ELF-1 (cell line): ENCODE results near the gene MYBPC3.
"Not testable (repeated sequence)": the region's sequence is repeated elsewhere in the genome, so short reads cannot be mapped to it uniquely, and the experiment has no call there.

Experiments
- DNase-seq: peaks from one replicate; pipeline ENCODE4 v3.0.0-alpha.2; 2016; ENCODE audit warnings: low read depth, low spot score

Gene MYBPC3

GRCh38 chr11:47338396-47339241, 13.9 kb downstream of the MYBPC3 start:
- no peak for DNase-seq

- no peak for DNase-seq
Measured at GRCh38 chr11:47337229-47337924, 15.1 kb downstream of the MYBPC3 start.

DNA sequence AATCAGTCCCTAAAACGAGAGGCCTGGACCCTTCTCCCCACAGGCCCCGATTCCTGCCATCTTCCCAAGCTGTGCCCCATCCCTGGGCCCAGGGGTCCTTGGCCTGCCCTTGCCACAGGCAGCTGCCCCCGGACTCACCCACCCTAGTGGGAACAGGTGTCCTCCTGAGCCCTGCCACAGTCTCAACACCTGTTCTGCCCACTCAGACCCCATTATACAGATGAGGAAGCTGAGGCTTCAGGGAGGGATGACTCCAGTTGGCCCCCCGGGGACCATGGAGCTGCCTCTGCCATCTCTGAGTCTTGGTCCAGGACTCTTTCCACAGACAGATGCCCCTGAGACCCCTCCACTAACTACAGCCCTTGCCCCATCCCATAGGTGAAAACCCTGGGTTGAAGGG, 15.9 kb downstream of the MYBPC3 start:
- no peak for DNase-seq

DNA sequence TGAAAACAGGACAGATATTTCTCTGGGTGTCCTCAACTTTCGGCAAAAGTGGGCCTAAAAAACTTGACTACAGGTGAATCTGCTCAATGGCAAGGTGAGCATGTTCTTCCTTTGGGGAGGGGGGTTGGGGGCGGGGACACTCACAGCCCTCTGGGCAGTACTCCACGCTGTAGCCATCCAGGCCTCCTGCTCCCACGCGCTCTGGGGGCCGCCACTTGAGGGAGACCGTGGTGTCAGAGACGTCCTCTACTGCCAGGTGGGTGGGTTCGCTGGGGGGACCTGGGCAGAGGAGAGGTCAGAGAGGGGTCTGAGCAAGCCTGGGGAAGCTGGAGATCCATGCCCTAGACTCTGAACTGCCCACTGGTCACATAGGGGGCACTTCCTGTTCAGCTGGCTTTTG, 16.8 kb downstream of the MYBPC3 start:
- DNase-seq = no peak

DNA sequence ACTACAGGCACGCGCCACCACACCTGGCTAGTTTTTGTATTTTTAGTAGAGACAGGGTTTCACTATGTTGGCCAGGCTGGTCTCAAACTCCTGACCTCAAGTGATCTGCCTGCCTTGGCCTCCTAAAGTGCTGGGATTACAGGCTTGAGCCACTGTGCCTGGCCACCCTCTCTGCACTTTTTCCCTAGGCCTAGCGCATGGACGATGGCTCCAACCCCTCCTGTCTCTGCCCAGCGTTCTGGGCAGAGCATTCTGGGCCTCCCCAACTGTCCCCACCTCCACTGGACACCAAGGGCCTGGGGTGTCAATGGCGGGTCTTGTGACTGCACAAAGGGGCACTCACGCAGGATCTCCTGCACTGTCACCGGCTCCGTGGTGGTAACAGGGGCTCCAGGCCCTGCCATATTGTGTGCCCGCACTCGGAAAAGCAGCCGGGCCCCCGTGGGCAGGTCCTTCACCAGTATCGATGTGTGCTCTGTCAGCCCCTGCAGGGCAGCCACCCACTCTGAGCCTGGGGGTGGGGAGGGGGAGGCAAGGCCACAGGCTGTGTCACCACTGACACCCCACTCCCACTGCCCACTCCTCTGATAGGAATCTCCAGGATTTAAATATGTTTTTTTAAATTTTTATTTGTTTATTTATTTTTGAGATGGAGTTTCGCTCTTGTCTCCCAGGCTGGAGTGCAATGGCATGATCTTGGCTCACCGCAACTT, 17.6 kb downstream of the MYBPC3 start:
- DNase-seq = not testable (repeated sequence)

DNA sequence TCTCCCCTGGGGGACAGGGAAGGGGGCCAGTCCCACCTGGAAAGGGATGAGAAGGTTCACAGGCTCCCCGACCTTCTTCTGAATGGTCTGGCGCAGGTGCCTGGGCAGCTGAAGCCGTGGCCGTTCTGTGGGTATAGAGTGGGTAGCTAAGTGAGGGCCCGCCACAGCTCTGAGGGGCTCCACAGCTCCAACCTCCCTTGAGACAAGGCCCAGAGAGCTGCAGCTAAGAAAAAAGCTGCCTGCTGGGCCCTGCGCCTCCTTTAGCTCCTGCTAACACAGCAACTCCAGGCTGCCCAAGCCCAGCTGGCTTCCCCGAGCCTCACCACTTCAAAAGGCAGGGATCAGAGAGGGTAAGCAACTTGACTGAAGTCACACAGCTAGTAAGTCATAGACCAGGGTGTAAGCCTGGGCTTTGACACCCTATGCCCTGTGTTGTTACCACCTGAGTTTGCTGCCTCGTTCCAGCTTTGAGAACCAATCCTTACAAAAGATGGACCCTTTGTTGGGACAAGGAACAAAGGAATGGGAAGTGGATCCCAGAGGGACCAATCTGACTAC, 18.5 kb downstream of the MYBPC3 start:
- DNase-seq = no peak

DNA sequence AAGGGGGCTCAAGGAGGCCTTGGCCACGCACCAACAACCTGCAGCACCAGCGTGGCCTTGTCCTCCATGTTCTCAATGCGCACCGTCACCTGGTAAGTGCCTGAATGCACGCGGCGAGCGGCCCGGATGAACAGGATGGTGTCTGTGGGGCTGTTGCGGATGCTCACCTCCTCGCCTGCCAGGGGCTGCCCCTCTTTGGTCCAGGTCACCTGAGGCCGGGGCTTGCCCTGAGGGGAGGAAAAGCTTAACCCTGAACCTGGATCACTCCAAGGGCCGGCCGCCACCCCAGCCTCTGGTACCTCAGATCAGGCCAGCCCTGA, 19.0 kb downstream of the MYBPC3 start:
- DNase-seq = no peak

- no peak for DNase-seq
Measured at GRCh38 chr11:47332791-47333525, 19.5 kb downstream of the MYBPC3 start.

- DNase-seq = no peak
Measured at GRCh38 chr11:47332303-47332711, 20.2 kb downstream of the MYBPC3 start.

DNA sequence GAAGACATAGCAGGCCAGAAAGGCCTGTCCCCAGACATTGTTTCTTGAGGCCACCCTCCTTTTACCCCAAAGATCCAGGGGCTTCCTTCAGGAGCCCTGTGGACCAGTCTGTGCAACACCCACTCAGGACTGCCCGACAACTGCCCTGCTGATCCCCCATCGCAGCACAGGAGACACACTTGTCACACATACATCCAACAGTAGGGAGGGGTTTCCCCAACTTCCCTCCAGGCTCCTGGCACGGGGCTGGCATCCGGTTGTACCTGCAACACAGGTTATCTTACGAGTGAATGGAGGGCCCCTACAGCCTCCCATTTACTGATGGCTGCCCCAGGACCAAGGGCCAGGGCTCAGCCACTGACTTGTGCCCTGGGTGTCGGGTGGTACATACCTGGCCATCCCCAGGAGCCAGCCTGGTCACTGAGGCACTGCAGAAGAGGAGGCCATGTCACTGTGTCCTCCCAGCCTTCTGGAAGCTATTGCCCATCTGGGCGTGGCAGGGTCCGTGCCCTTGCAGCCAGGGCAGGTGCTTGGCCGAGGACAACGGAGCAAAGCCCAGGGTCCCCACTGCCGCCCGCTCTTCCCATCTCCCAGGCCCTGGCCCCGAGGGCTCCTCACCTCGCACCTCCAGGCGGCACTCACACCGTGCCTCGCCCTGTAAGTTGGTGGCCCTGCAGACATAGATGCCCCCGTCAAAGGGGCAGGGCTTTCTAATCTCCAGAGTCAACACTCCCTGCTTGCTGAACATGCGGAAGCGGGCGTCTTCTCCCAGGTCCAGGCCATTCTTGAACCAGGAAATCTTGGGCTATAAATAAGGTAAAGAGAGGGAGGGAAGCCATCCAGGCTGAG, 20.8 kb downstream of the MYBPC3 start:
- DNase-seq = no peak

- no peak for DNase-seq
Measured at GRCh38 chr11:47329987-47330931, 22.2 kb downstream of the MYBPC3 start.

DNA sequence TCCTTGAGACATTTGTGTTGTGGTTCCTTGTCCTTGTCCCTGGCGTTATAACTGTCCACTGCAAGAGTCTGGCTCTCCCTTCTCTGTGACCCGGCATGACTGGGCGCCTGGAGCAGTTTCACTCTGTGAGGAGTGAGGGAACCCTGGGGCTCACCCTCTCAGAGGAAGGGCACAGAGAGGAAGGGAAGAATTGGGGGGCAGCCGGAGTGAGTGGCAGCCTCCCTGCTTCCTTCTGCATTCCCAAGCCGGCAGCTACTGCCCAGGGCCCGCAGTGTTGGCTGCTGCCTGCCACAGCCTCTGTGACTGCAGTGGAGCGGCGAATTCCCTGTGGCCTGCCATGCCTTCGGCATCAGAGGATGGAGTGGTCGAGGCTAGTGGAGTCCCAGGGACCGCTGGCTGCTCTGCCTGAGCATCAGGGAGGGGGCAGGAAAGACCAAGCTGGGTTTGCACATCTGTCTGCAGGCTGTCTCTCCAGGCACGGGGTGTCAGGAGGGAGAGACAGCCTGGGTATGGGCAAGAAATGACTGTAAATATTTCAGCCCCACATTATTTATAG, 23.0 kb downstream of the MYBPC3 start:
- DNase-seq = no peak

GRCh38 chr11:47328449-47329390, 23.8 kb downstream of the MYBPC3 start:
- DNase-seq = no peak

DNA sequence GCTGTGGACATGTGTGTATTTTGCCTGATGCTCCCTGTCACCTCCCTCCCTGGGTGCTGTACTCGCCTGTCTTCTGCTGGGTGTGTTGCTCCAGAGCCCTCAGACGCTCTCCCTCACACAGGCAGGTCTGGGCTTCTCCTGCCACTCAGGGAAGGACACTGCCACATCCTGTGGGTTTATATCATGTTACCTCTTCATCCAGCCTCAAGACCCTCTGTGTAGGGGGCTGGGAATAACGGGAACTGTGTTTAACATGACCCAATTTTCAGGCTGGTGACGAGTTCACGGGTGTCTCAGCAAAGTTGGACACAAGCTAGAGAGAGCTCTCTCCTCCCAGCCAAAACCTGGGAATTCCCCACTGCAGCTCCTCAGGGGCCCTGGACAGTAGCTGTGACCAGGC, 24.6 kb downstream of the MYBPC3 start:
- no peak for DNase-seq

DNA sequence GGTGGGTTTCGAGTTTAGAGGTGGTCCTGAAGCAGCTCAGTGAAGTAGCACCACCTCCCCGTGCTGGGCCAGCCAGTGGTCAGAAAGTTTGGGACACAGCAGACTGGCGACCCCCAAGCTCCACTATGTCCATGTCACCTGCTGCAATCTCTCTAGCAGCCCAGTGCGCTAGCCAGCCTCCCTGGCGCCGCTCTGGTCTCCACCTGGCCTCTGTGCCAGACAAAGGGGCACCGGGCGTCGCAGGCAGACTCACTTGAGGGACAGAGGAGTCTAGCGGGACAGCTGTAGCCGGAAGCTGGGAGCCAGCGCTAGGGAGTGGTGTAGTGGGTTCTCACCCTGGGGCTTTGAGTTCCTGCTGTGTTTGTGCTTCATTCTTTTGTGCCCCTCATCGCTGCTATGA, 25.5 kb downstream of the MYBPC3 start:
- no peak for DNase-seq

- DNase-seq = no peak
Measured at GRCh38 chr11:47326198-47326597, 26.3 kb downstream of the MYBPC3 start.

GRCh38 chr11:47325271-47326041, 27.0 kb downstream of the MYBPC3 start:
- no peak for DNase-seq
